CMK (cell line): ENCODE measurements around the gene GRID2.

ENCODE experiments used
- DNase-seq: peaks from one replicate; pipeline ENCODE4 v3.0.0-alpha.2; 2010; ENCODE audit warnings: low read depth

The GRID2 gene

DNA sequence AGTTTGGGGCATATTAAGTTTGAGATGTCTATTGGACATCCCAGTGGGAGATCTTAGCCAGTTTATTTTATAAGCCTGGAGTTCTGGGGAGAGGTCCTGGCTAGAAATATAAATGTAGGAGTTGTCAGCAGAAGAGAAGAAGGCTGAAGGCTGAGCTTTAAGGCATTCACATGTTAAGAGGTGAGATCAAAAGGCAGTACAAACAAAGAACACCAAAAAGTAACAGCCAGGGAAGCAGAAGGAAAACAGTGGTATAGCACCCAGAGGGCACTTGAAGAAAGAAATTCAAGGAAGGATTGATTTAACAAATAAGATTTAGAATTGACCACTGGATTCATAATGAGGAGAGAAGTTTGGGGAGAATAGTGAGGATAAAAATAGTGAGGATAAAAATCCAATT lies 1383.5 kb downstream of the GRID2 start:
- DNase-seq = no peak

DNA sequence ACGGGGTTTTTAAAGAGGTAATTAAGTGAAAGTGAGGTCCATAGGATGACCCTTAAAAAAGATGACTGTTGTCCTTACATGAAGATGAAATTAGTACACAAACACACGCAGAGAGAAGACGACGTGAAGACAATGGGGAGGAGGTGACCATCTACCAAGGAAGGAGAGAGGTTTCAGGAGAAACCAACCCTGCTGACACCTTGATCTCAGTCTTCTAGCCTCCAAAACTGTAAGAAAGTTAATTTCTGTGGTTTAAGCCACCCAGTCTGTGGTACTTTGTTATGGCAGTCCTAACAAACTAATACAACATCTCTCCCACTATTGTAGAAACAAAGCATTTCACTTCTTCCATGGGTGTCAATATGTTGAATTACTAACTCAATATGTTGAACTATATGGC lies 1385.2 kb downstream of the GRID2 start:
- DNase-seq = no peak

DNA sequence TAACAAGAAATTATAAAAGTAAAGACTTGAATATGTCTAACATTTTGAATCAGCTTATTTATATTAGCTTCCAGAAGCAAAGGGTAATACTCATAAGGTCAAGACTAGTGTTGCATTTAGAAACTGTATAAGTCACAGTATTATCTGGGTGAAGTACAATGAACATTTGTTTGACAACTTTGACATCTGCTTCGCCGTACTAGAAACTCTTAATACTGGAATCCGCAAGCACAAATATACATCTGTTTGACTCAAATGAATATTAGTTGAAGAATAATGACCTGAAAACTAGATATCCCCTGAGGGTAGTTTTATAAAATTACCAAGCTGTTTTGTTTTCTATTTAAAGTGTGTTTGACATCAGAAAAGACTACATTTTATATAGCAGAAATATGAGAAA lies 1389.4 kb downstream of the GRID2 start:
- DNase-seq = no peak

DNA sequence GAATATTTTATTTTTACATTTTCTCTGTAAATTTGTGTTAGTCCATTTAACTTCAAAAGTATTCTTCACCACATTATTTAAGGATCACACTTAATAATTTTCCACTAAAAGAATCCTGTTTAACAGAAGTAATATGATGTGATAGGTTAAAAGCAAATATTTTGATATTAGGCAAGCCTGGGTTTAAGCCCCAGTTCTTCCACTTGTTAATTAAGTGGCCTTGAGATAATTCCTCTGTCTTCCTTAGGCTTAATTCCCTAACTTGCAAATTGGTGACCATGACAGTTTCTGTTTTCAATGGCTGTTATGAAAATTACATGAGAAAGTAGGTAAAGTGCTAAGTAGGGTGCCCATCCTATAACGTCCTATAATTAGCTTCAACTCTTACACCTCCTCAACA lies 1394.9 kb downstream of the GRID2 start:
- DNase-seq = no peak

DNA sequence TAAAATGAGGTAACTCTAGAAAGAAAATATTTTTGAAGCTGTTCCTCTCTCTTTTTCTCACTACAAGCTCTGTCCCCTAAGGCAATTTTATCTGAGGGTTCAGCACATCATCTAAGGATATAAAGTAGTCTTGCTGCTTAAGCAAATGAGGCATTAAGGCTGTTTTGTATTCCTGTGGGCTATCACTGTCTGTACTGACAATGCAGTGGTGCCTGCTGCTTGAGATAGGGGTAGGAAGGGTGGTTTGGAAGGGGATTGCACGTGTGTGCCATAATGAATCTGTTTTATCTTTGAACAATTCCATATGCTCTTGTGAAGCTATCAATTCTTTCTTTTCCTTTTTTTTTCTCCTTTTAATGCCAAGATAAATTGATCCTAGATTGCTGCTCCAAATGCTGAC lies 1396.8 kb downstream of the GRID2 start:
- DNase-seq = no peak

DNA sequence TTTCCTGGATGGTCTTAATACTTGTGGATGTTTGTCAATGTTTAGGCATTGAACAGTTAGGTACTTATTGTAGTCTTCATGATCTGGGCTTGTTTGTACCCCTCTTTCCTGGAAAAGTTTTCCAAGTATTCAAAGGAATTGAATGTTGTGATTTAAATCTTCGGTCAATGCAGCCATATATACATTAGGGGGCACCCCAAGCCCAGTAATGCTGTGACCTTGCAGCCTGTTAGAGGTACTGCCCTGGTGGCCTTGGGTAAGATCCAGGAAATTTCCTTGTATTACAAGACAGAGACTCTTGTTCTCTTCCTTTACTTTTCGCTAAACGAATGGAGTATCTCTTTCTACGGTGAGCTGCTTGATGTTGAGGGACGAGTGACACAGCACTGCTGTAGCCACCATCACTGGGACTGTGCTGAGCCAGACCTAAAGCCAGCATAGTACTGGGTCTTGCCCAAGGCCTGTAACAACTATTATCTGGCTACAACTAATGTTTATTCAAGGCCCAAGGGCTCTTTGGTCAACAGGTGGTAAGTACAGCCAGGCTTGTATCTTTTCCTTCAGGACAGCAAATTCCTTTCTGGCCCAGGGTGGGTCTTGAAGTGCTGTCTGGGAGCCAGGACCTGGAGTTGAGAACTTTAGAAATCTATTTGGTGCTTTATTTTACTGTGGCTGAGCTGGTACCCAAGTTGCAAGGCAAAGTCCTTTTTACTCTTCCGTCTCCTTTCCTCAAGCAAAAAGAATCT lies 1406.5 kb downstream of the GRID2 start:
- no peak for DNase-seq

DNA sequence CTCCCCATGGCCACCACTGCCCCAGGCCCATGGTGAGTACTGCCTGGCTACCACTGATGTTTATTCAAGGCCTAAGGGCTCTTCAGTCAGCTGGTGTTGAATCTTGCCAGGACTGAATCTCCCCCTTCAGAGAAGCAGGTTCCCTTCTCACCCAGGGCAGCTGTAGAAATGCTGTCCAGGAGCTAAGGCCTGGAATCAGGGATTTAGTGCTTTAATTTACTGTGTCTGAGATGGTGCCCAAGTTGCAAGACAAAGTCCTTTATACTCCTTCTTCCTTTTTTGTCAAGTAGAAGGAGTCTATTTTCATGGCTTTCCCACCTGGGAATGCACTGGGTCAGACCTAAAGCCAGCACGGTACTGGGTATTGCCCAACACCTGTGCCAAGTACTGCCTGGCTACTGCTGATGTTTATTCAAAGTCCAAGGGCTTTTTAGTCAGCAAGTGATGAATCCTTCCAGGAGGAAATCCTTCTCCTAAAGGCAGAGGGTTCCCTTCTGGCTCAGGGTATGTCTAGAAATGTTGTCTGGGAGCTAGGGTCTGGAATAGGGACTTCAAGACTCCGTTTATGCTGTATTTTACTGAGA lies 1407.2 kb downstream of the GRID2 start:
- no peak for DNase-seq

DNA sequence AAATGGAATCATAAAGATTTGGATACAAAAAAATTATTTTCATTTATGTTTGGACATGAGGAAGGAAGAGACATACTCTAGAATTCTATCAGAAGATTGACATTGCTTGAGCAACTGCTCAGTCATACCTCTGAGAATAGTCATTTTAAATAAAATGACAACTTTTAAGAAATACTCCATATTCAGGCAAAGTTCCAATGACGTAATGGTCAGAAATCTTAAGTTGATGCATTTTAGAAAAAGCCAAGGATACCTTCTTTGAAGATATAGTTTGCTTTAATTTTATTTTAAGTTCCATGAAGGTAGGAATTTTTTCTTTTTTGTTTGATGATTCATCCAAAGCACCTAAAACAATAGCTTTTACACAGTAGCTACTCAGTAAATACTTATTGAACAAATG lies 1414.5 kb downstream of the GRID2 start:
- no peak for DNase-seq

DNA sequence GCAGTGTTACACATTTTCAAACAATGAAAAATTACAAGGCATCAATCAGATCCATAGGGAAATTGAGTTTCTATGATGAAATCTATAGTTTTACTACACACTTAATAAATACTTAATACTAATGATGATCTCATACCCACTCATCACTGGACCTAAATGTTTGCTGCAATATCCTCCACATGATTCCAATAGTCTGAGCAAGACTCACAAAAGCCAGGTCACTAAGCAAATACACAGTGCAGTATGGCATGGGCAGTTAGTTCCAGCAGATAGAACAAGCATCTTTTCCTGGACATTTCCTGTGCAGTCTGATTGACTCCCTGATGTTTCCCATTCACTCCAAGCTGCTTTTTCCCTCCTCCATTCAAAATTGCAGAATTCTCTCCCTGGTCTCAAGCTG lies 1415.8 kb downstream of the GRID2 start:
- DNase-seq = no peak

DNA sequence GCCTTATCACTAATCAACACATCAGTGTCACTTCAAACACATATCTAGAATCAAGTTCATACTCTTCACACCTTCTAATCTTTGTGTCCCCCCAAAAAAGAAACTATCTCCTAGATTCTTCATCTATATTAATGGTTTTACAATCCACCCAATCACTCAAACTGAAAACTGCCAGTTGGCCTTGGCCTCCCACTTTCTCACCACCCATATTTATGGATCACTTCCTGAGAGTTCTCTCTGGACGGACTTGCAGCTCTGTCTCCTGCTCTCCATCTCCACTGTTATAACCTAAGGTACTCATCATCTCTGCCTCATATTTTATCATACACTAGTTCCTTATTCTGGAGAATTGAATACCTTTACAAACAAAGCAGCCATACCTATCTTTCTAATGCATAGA lies 1418.7 kb downstream of the GRID2 start:
- DNase-seq = no peak

DNA sequence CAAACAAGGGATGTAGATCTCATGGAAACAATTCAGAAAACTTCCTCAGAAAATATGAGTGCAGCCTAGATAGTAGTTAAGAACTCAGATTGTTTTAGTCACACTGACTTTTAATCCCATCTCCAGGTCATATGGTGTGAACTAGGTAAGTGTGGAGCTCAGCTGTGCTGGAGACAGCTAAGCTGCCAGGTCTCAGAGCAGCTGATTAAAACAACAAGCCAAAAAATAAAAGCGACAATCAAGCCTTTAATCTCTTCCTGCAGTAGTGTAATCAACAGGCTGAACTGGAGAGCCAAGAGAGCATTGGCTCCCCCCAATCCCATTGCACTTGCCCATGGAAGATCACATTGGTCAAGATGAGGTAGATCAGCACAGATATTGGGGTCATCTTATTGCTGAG lies 1426.5 kb downstream of the GRID2 start:
- no peak for DNase-seq

DNA sequence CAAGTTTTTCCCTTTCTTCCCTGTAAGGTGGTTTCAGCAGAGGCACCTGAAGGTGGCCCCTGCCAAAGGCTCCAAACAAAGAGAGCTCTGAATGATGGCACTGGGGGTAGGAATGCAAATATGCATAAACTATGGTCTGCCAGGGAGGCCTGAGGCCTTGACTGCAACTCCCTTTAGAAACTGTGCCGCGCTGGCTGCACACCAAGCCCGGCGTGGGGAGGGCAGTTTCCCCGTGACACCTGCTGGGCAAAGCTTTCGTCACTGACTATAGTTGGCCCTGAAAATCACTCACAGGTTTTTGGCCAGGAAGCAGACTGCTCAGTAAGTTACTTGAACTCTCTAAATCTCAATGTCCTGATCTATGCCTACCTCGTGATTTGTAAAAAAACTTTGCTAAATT lies 1427.0 kb downstream of the GRID2 start:
- DNase-seq = no peak

DNA sequence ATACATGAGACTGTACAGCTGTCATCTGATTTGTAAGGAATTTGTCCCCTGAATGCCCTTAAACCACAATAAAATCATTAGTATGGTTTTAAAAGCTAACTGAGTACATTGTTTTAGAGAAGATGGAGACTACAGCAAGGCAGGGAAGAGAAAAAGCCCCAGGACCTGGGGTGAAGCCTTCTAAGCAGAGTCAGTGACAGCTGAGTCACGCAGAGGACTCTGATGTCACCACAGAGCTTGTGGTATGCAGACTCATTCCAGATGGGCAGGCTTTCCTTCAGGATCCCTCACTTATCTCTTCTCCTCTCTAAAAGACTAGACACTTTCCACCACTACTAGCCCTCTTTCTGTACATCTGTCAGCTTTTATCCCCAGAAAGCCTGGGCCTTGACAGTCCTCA lies 1427.7 kb downstream of the GRID2 start:
- DNase-seq = no peak

DNA sequence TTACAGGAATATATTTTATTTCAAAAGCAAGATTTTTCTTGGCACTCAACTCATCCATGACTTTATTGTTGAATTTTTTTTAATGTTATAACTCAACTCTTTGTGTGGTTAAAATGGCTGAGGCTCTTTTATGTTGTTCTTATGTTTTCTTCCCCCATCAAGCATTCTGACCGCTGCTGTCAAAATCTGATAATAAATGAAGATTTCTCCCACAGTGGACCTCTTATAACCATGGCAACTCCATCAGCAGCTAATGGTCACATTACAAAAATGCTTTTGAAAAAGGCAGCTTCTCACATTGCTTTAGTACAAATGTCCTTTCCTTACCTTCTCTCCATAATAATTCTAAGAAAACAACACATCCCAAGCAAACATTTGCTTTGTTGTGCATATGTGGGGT lies 1428.7 kb downstream of the GRID2 start:
- DNase-seq = no peak

DNA sequence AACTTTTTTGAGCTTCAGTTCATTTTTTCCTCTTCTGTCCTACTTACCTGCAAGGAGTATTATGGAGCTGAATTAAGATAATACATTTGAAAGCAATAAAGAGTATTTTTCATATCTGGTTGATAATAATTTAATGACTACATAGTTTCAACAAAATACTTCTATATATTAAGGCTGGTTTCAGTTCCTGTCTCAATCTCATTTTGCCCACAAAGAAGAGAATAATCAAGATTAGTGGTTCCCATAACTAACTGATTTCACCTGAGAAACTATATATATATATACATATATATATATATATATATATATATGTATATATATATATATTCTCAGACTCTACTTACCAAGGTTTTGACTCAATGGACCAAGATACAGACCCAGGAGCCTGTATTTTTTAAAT lies 1437.1 kb downstream of the GRID2 start:
- no peak for DNase-seq

DNA sequence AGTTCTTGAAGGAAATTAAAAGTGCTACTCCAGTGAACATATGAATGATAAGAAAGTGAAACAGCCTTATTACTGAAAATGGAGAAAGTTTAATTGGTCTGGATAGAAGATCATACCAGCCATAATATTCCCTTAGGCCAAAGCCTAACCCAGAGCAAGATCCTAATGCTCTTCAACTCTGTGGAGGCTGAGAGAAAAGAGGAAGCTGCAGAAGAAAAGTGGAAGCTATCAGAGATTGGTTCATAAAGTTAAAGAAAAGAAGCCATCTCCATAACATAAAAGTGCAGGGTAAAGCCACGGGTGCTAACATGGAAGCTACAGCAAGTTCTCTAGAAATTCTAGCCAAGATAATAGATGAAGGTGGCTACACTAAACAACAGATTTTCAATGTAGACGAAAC lies 1439.3 kb downstream of the GRID2 start:
- DNase-seq = no peak

DNA sequence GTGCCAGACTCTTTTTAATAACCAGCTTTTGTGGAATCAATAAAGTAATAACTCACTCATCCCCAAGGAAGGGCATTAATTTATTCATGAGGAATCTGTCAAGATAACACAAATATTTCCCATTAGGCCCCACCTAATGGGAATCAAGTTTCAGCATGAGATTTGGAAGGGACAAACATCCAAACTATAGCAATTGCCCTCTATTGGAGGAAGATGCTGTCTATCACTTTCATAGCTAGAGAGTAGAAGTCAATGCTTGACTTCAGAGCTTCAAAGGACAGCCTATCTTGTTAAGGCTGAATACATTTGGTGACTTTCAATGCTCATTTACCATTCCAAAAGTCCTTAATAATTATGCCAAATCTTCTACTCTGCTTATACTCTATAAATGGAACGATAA lies 1439.9 kb downstream of the GRID2 start:
- no peak for DNase-seq

DNA sequence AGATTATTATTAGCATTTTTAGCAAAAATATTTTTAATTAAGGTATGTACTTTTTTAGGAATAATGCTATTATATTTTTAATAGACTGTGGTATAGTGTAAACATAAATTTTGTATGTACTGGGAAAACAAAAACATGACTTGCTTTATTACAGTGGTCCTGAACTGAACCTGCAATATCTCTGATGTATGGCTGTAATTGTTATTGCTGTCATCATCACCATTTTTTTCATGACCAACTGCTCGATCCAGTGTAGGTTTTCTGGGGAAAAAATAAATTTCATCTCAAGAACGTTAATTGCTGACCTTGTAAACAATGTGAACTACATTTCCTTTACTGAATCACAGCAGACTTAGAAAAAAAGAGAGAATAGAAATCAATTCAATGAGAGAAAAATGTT lies 1441.2 kb downstream of the GRID2 start:
- DNase-seq = no peak

DNA sequence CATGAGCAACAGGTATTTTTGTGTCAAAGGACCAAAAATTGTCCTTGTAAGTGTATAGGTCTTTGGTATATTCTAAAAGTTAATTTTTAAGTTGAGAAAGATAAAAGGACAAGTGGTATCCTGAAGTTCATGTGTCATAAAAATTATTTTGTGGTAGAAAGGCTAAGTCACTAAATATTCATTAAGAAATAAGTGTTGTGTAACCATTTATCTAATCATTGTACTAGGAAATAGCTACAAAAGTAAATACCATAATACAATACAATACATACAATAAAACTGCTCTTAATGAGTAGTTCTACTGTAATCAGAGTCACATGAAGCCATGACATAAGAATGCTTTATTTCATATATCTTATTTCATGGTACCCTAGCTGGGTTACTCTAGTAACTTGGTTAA lies 1442.3 kb downstream of the GRID2 start:
- no peak for DNase-seq

DNA sequence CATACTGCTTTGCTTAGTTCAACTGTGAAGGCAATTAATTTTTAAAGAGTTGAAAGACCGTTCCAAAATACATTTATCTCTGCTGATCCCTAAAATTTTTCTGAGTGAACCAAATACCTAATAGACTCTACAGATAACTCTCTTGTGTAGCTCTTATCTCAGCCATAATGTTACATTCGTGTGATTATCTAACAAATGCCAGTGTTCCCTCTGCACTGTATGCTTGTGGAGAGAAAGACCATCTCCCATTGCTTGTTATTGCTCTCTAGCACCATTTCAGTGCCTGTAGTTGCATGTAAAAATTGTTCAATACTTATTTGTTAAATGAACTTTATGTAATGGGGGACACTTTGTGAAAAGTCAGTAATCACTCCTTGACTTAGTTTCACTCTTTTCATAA lies 1443.5 kb downstream of the GRID2 start:
- no peak for DNase-seq

DNA sequence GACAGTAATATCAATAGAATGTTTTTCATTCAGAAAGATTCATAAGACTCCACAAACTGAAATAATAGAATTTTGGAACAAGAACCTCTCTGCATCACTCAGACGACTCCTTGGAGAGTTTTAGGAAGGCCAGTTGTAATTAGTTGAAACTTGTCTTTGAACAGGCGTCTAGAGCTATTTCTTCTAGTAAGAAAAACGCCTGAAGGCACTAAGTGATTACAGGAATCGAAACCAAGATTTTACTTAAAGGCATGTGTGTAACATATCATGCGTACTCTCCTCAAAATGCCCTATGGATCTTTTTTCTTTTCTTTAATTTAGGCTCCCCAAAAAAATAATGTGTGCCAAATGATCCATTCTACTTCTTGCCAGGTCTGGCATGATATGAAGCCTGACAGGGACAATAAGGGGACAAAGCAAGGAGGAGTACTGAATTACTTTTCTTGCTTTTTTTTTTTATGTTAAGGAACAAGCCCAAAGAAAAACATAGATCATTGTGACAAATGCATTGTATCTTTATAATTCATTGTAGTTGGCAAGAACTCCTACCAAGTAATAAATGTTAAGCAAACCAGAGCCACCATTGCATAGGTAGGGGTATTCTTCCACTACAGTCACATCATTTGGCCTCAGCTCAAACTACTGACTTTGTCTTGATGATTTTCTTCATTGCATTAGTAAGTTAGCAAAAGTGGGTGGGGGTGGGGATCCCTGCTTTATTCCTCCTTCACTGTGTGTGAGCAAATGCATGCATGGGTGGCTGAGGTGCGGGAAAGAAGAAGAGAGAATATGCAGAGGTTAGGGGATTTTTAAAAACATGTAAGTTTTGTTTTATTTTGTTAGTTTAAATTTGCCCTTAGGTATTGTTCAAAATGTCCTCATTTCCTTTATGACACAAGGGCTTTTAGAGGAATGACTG lies 1444.9 kb downstream of the GRID2 start:
- DNase-seq = no peak

DNA sequence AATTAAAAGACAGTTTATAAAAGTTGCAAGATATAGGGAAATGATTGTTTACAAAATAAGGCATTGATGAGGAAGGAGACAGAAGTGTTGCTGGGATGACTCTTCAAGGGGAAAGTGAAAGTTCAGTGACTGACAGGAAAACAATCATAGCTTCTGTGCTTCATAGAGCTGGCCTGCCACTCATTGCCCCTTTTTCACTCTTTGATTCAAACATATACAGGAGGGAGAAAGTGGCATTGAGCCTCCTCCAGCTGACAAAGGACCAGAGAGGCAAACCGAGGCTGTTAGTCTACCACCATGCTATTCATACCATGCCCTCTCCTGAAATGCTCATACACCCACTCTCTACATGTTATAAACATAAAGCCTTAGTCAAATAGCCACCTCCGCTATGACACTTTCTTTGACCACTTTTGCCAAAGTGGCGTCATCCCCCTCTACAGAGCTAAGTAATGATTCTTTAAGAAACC lies 1445.6 kb downstream of the GRID2 start:
- DNase-seq = no peak

DNA sequence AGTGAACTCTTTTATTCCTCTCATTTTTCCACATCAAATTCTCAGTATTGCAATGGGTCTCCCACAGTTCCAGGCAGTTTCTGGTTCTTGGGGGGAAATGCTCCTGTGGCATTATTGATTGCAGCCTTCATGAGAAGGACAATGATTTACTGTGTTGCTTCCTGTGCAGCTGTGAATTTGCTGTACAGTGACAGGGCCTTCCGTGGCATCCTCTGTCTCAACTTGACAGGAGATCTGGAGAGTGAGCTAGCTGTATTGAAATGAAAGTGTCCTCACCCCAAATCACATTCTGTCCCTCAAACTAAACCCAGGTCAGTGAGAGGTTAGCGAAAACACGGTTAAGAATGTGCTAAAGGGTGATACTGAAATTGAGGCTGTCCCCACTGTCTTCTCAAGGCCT lies 1447.6 kb downstream of the GRID2 start:
- DNase-seq = no peak
